Endothelial cell of umbilical vein (primary cell): ENCODE results near the gene PRDM1. TPM values are rescaled to one million over a fixed set of nuclear protein-coding genes. Genes with fewer than 3 reads are reported as not detected.

Source experiments
- BruUV-seq: library from RNA; stranded (reverse); fragments of 400-500 nt; replicated peaks from 2 replicates; lab custom pipeline; 2021; lab: Mats Ljungman, UMichigan
- CTCF ChIA-PET: fragments of 300-600, 350-600 bp; sonication (Branson Sonifier 250); formaldehyde crosslinking; loops from one replicate; lab custom pipeline; 2021; ENCODE audit warnings: antibody characterized with exemption, inconsistent platforms; lab: Charles Lee
- POLR2A ChIA-PET: fragments of 300-600, 350-600 bp; sonication (Branson Sonifier 250); formaldehyde crosslinking; loops from one replicate; lab custom pipeline; 2021; ENCODE audit warnings: antibody characterized with exemption, inconsistent platforms; lab: Charles Lee
- DNase-seq: peaks from one replicate; pipeline ENCODE4 v3.0.0-alpha.2; 2011; ENCODE audit warnings: low read depth, low spot score
- FAIRE-seq: peaks from 2 replicates; lab custom pipeline; 2011; peaks lifted over from hg19 to GRCh38; lab: Jason Lieb, UNC
- H2AFZ ChIP-seq: 2 replicates; pipeline ENCODE4 v1.6.0; 2012; ENCODE audit warnings: low read depth, low read length, control low read depth, inconsistent platforms
- H3K27ac ChIP-seq: 2 replicates; pipeline ENCODE4 v1.5.1; 2011; ENCODE audit warnings: low read depth, mild to moderate bottlenecking, control low read depth, low read length, moderate library complexity; ENCODE audit not compliant: insufficient read depth
- H3K27me3 ChIP-seq, 2 experiments: 2 replicates each; pipeline versions ENCODE4 v1.6.0 to v1.6.1; 2011; ENCODE audit warnings: low read length in 2 of 2, mixed read lengths in 1 of 2; ENCODE audit not compliant: control insufficient read depth in 2 of 2, insufficient read depth in 2 of 2
- H3K36me3 ChIP-seq, 2 experiments: 2 replicates in 1 of 2; 3 replicates in 1 of 2; pipeline ENCODE4 v1.5.1; 2011; ENCODE audit warnings: low read length in 2 of 2, mild to moderate bottlenecking in 1 of 2, moderate library complexity in 1 of 2; ENCODE audit not compliant: control insufficient read depth in 2 of 2, insufficient read depth in 2 of 2; ENCODE audit errors: extremely low read depth in 1 of 2
- H3K4me1 ChIP-seq: 3 replicates; pipeline ENCODE4 v1.5.1; 2011; ENCODE audit warnings: mild to moderate bottlenecking, low read length; ENCODE audit not compliant: control insufficient read depth, insufficient read depth; ENCODE audit errors: extremely low read depth
- H3K4me2 ChIP-seq: 2 replicates; pipeline ENCODE4 v1.6.1; 2011; ENCODE audit warnings: low read length, control low read depth, mixed read lengths; ENCODE audit not compliant: insufficient read depth
- H3K4me3 ChIP-seq, 3 experiments: fragments of 200-600 bp in 1 of 3; sonication (generic), shearing (Covaris generic) in 1 of 3; replicated peaks in 1 of 3; 2 replicates each; pipeline ENCODE4 v1.5.1; 2011 to 2016; ENCODE audit warnings: control low read depth in 3 of 3, low read length in 3 of 3, mild to moderate bottlenecking in 2 of 3, inconsistent platforms in 1 of 3, low read depth in 1 of 3, moderate library complexity in 1 of 3; ENCODE audit not compliant: insufficient read depth in 1 of 3
- H3K79me2 ChIP-seq: 2 replicates; pipeline ENCODE4 v1.6.0; 2012; ENCODE audit warnings: low read length, inconsistent platforms; ENCODE audit not compliant: control insufficient read depth, insufficient read depth
- H3K9ac ChIP-seq: replicated peaks from 2 replicates; pipeline ENCODE3; 2011; ENCODE audit warnings: low read length, control low read depth; ENCODE audit not compliant: insufficient read depth; ENCODE audit errors: extremely low read depth
- H3K9me1 ChIP-seq: replicated peaks from 3 replicates; pipeline ENCODE4 v1.6.0; 2011; ENCODE audit warnings: mild to moderate bottlenecking, low read length; ENCODE audit not compliant: control insufficient read depth, insufficient read depth; ENCODE audit errors: extremely low read depth
- H3K9me3 ChIP-seq: replicated peaks from 2 replicates; pipeline ENCODE4 v1.5.1; 2012; ENCODE audit warnings: low read length, inconsistent platforms; ENCODE audit not compliant: control insufficient read depth, insufficient read depth
- H4K20me1 ChIP-seq: replicated peaks from 2 replicates; pipeline ENCODE3; 2011; ENCODE audit warnings: mild to moderate bottlenecking, low read length; ENCODE audit not compliant: control insufficient read depth, insufficient read depth; ENCODE audit errors: extremely low read depth
- GATA2 ChIP-seq: IDR thresholded peaks from 2 replicates; pipeline ENCODE4 v1.7.0; 2011; ENCODE audit warnings: low read depth, mild to moderate bottlenecking, moderate library complexity, mixed read lengths, low read length; ENCODE audit not compliant: insufficient read length, insufficient read depth
- JUN ChIP-seq: IDR thresholded peaks from 2 replicates; pipeline ENCODE4 v1.6.1; 2011; ENCODE audit warnings: borderline replicate concordance, low read depth; ENCODE audit not compliant: insufficient read length, insufficient read depth
- POLR2A ChIP-seq: IDR thresholded peaks from 2 replicates; pipeline ENCODE4 v1.6.1; 2012; ENCODE audit warnings: low read depth, mild to moderate bottlenecking, control low read depth, low read length
- POLR2AphosphoS5 ChIP-seq: IDR thresholded peaks from 2 replicates; pipeline ENCODE4 v1.6.1; 2012; ENCODE audit warnings: low read depth, mild to moderate bottlenecking, control low read depth, low read length, moderate library complexity; ENCODE audit not compliant: insufficient read depth
- dilution Hi-C: fragments of 300-500 bp; cut with MboI; formaldehyde crosslinking; loops from one replicate; pipeline ENCODE4 v1.15.0; 2019; ENCODE audit warnings: low sequenced_read_pairs; ENCODE audit not compliant: extremely low pct_ligation_motif_present
- intact Hi-C: fragments of 100-400 bp; cut with micrococcal nuclease; formaldehyde crosslinking; loops from one replicate; pipeline ENCODE4 v1.10.0; 2022
- polyA plus RNA-seq, 4 experiments: library from polyadenylated mRNA; depleted of rRNA in 3 of 4; stranded (reverse) in 3 of 4; unstranded in 1 of 4; fragments of >200 nt; gene quantifications; 2 replicates each; pipeline versions ENCODE4 v1.2.1 to v1.2.3, GENCODE V29; 2011 to 2012; ENCODE audit warnings: missing spikeins in 1 of 4
- total RNA-seq: library from RNA; stranded (reverse); gene quantifications from 2 replicates; pipeline ENCODE4 v1.2.3, GENCODE V29; 2021
- TF ChIP-seq, protein P1 (sequence below), 2 donors: IDR thresholded peaks; 1 replicate in 1 of 2; 2 replicates in 1 of 2; pipeline ENCODE4 v1.5.1; 2011; ENCODE audit warnings: low read length in 2 of 2, mild to moderate bottlenecking in 2 of 2, moderate library complexity in 2 of 2, control low read depth in 1 of 2, inconsistent platforms in 1 of 2, low read depth in 1 of 2; ENCODE audit not compliant: insufficient read depth in 1 of 2; ENCODE audit errors: extremely low read depth in 1 of 2
- TF ChIP-seq, protein P2 (sequence below): IDR thresholded peaks from 2 replicates; pipeline ENCODE4 v1.6.1; 2011; ENCODE audit not compliant: insufficient read depth, insufficient read length

Gene PRDM1
- total and polyA plus RNA-seq, 2 donors (not counting 3 experiments of a cell fraction or from before 2014, with no cell fraction given), result 0.36 to 2.7 TPM

DNA sequence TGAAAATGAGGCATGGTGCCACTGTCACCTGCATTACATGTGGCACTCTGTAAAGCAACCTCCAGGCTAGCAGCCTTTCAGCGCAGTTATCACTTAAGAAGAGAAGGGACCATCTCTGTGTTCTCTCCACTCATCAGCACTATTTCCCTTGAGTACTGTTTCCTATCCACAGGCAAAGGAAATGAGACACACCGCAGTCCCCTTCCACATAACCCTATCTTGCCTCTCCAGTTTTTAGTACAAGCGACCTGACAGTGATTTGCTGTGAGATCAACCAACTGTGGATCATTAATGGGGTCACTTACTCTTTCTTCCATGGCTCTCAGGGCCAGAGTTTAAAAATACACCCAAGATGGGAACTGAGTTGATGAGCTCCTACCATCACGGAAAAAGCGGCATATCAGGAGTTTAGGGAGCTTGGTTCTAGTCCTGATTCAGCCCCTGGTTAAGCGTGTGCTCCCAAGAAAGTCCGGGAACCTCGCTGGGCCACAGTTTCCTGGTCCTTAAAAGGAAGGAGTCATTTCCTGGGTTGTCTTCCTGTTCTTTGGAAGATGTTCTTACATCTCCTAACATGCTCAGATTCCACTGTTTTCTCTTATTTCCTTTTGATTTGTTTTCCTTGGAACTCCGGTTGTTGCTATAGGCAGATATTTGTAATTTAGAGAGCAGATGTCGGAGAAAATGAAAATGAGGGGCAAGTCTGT is 27.3 kb downstream of the PRDM1 start:
- DNase-seq (peak; percentile 7), FAIRE-seq (peak; percentile 12)
- CTCF ChIA-PET, result no interaction called here
- no peaks in the 10 kb centered on the region for H3K79me2 ChIP-seq
- TF ChIP-seq POLR2A, result no peak
- TF ChIP-seq, protein P1, sequence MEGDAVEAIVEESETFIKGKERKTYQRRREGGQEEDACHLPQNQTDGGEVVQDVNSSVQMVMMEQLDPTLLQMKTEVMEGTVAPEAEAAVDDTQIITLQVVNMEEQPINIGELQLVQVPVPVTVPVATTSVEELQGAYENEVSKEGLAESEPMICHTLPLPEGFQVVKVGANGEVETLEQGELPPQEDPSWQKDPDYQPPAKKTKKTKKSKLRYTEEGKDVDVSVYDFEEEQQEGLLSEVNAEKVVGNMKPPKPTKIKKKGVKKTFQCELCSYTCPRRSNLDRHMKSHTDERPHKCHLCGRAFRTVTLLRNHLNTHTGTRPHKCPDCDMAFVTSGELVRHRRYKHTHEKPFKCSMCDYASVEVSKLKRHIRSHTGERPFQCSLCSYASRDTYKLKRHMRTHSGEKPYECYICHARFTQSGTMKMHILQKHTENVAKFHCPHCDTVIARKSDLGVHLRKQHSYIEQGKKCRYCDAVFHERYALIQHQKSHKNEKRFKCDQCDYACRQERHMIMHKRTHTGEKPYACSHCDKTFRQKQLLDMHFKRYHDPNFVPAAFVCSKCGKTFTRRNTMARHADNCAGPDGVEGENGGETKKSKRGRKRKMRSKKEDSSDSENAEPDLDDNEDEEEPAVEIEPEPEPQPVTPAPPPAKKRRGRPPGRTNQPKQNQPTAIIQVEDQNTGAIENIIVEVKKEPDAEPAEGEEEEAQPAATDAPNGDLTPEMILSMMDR (IDR thresholded peaks at IDR 0.05; ENCODE audit: extremely low read depth in 1 of 2, insufficient read depth in 1 of 2, low read depth in 1 of 2, low read length in 2 of 2), result no peak
- TF ChIP-seq JUN, result no peak
- no peak for TF ChIP-seq POLR2AphosphoS5
- TF ChIP-seq, protein P2, sequence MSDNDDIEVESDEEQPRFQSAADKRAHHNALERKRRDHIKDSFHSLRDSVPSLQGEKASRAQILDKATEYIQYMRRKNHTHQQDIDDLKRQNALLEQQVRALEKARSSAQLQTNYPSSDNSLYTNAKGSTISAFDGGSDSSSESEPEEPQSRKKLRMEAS, result no peak
- TF ChIP-seq GATA2, result no peak
- no peak overlapping the region for H3K4me3 ChIP-seq
- no TSS peak for BruUV-seq
- peak overlapping the region; percentile 9 for H2AFZ ChIP-seq
- POLR2A ChIA-PET, result no interaction called here
- intact Hi-C loops (no loop called here), dilution Hi-C loops (no loop called here)
- H3K27ac ChIP-seq, result no peak overlapping the region
- no peaks in the 10 kb centered on the region for H3K36me3 ChIP-seq
- H3K27me3 ChIP-seq, result peaks cover 0 to 4% of the 10 kb centered on the region in 2 experiments
- H3K4me2 ChIP-seq, result peak overlapping the region; percentile 5
- H3K9ac ChIP-seq, result no peak overlapping the region
- H3K4me1 ChIP-seq, result peaks cover 6% of the 10 kb centered on the region
- no peaks in the 10 kb centered on the region for H3K9me1 ChIP-seq
- H4K20me1 ChIP-seq, result no peaks in the 10 kb centered on the region
- no peaks in the 10 kb centered on the region for H3K9me3 ChIP-seq
